Endothelial cell of umbilical vein (primary cell): ENCODE measurements around the gene TMOD1. TPM values are rescaled to one million over a fixed set of nuclear protein-coding genes. Genes with fewer than 3 reads are reported as not detected.

Experiments used
- BruUV-seq: library from RNA; stranded (reverse); fragments of 400-500 nt; replicated peaks from 2 replicates; lab custom pipeline; 2021; lab: Mats Ljungman, UMichigan
- CTCF ChIA-PET: fragments of 300-600, 350-600 bp; sonication (Branson Sonifier 250); formaldehyde crosslinking; loops from one replicate; lab custom pipeline; 2021; ENCODE audit warnings: antibody characterized with exemption, inconsistent platforms; lab: Charles Lee
- POLR2A ChIA-PET: fragments of 300-600, 350-600 bp; sonication (Branson Sonifier 250); formaldehyde crosslinking; loops from one replicate; lab custom pipeline; 2021; ENCODE audit warnings: antibody characterized with exemption, inconsistent platforms; lab: Charles Lee
- DNase-seq: peaks from one replicate; pipeline ENCODE4 v3.0.0-alpha.2; 2011; ENCODE audit warnings: low read depth, low spot score
- FAIRE-seq: peaks from 2 replicates; lab custom pipeline; 2011; peaks lifted over from hg19 to GRCh38; lab: Jason Lieb, UNC
- H2AFZ ChIP-seq: 2 replicates; pipeline ENCODE4 v1.6.0; 2012; ENCODE audit warnings: low read depth, low read length, control low read depth, inconsistent platforms
- H3K27ac ChIP-seq: 2 replicates; pipeline ENCODE4 v1.5.1; 2011; ENCODE audit warnings: low read depth, mild to moderate bottlenecking, control low read depth, low read length, moderate library complexity; ENCODE audit not compliant: insufficient read depth
- H3K27me3 ChIP-seq, 2 experiments: 2 replicates each; pipeline versions ENCODE4 v1.6.0 to v1.6.1; 2011; ENCODE audit warnings: low read length in 2 of 2, mixed read lengths in 1 of 2; ENCODE audit not compliant: control insufficient read depth in 2 of 2, insufficient read depth in 2 of 2
- H3K36me3 ChIP-seq, 2 experiments: 2 replicates in 1 of 2; 3 replicates in 1 of 2; pipeline ENCODE4 v1.5.1; 2011; ENCODE audit warnings: low read length in 2 of 2, mild to moderate bottlenecking in 1 of 2, moderate library complexity in 1 of 2; ENCODE audit not compliant: control insufficient read depth in 2 of 2, insufficient read depth in 2 of 2; ENCODE audit errors: extremely low read depth in 1 of 2
- H3K4me1 ChIP-seq: 3 replicates; pipeline ENCODE4 v1.5.1; 2011; ENCODE audit warnings: mild to moderate bottlenecking, low read length; ENCODE audit not compliant: control insufficient read depth, insufficient read depth; ENCODE audit errors: extremely low read depth
- H3K4me2 ChIP-seq: 2 replicates; pipeline ENCODE4 v1.6.1; 2011; ENCODE audit warnings: low read length, control low read depth, mixed read lengths; ENCODE audit not compliant: insufficient read depth
- H3K4me3 ChIP-seq, 3 experiments: fragments of 200-600 bp in 1 of 3; sonication (generic), shearing (Covaris generic) in 1 of 3; replicated peaks in 1 of 3; 2 replicates each; pipeline ENCODE4 v1.5.1; 2011 to 2016; ENCODE audit warnings: control low read depth in 3 of 3, low read length in 3 of 3, mild to moderate bottlenecking in 2 of 3, inconsistent platforms in 1 of 3, low read depth in 1 of 3, moderate library complexity in 1 of 3; ENCODE audit not compliant: insufficient read depth in 1 of 3
- H3K79me2 ChIP-seq: 2 replicates; pipeline ENCODE4 v1.6.0; 2012; ENCODE audit warnings: low read length, inconsistent platforms; ENCODE audit not compliant: control insufficient read depth, insufficient read depth
- H3K9ac ChIP-seq: replicated peaks from 2 replicates; pipeline ENCODE3; 2011; ENCODE audit warnings: low read length, control low read depth; ENCODE audit not compliant: insufficient read depth; ENCODE audit errors: extremely low read depth
- H3K9me1 ChIP-seq: replicated peaks from 3 replicates; pipeline ENCODE4 v1.6.0; 2011; ENCODE audit warnings: mild to moderate bottlenecking, low read length; ENCODE audit not compliant: control insufficient read depth, insufficient read depth; ENCODE audit errors: extremely low read depth
- H3K9me3 ChIP-seq: replicated peaks from 2 replicates; pipeline ENCODE4 v1.5.1; 2012; ENCODE audit warnings: low read length, inconsistent platforms; ENCODE audit not compliant: control insufficient read depth, insufficient read depth
- H4K20me1 ChIP-seq: replicated peaks from 2 replicates; pipeline ENCODE3; 2011; ENCODE audit warnings: mild to moderate bottlenecking, low read length; ENCODE audit not compliant: control insufficient read depth, insufficient read depth; ENCODE audit errors: extremely low read depth
- EZH2 ChIP-seq: IDR thresholded peaks from 2 replicates; pipeline ENCODE4 v1.6.1; 2012; ENCODE audit warnings: borderline replicate concordance, low read depth, mild to moderate bottlenecking, moderate library complexity, low read length, inconsistent platforms; ENCODE audit not compliant: severe bottlenecking
- FOS ChIP-seq: IDR thresholded peaks from 2 replicates; pipeline ENCODE4 v1.6.1; 2011; ENCODE audit warnings: mild to moderate bottlenecking, low read length, moderate library complexity, borderline replicate concordance; ENCODE audit not compliant: insufficient read depth
- GATA2 ChIP-seq: IDR thresholded peaks from 2 replicates; pipeline ENCODE4 v1.7.0; 2011; ENCODE audit warnings: low read depth, mild to moderate bottlenecking, moderate library complexity, mixed read lengths, low read length; ENCODE audit not compliant: insufficient read length, insufficient read depth
- JUN ChIP-seq: IDR thresholded peaks from 2 replicates; pipeline ENCODE4 v1.6.1; 2011; ENCODE audit warnings: borderline replicate concordance, low read depth; ENCODE audit not compliant: insufficient read length, insufficient read depth
- MYC ChIP-seq: IDR thresholded peaks from one replicate; pipeline ENCODE4 v1.6.1; 2011; ENCODE audit warnings: mild to moderate bottlenecking, low read depth, low read length
- POLR2A ChIP-seq: IDR thresholded peaks from 2 replicates; pipeline ENCODE4 v1.6.1; 2012; ENCODE audit warnings: low read depth, mild to moderate bottlenecking, control low read depth, low read length
- POLR2AphosphoS5 ChIP-seq: IDR thresholded peaks from 2 replicates; pipeline ENCODE4 v1.6.1; 2012; ENCODE audit warnings: low read depth, mild to moderate bottlenecking, control low read depth, low read length, moderate library complexity; ENCODE audit not compliant: insufficient read depth
- dilution Hi-C: fragments of 300-500 bp; cut with MboI; formaldehyde crosslinking; loops from one replicate; pipeline ENCODE4 v1.15.0; 2019; ENCODE audit warnings: low sequenced_read_pairs; ENCODE audit not compliant: extremely low pct_ligation_motif_present
- intact Hi-C: fragments of 100-400 bp; cut with micrococcal nuclease; formaldehyde crosslinking; loops from one replicate; pipeline ENCODE4 v1.10.0; 2022
- polyA plus RNA-seq, 4 experiments: library from polyadenylated mRNA; depleted of rRNA in 3 of 4; stranded (reverse) in 3 of 4; unstranded in 1 of 4; fragments of >200 nt; gene quantifications; 2 replicates each; pipeline versions ENCODE4 v1.2.1 to v1.2.3, GENCODE V29; 2011 to 2012; ENCODE audit warnings: missing spikeins in 1 of 4
- total RNA-seq: library from RNA; stranded (reverse); gene quantifications from 2 replicates; pipeline ENCODE4 v1.2.3, GENCODE V29; 2021
- TF ChIP-seq, protein P1 (sequence below), 2 donors: IDR thresholded peaks; 1 replicate in 1 of 2; 2 replicates in 1 of 2; pipeline ENCODE4 v1.5.1; 2011; ENCODE audit warnings: low read length in 2 of 2, mild to moderate bottlenecking in 2 of 2, moderate library complexity in 2 of 2, control low read depth in 1 of 2, inconsistent platforms in 1 of 2, low read depth in 1 of 2; ENCODE audit not compliant: insufficient read depth in 1 of 2; ENCODE audit errors: extremely low read depth in 1 of 2
- TF ChIP-seq, protein P2 (sequence below): IDR thresholded peaks from 2 replicates; pipeline ENCODE4 v1.6.1; 2011; ENCODE audit not compliant: insufficient read depth, insufficient read length

TMOD1 gene
- total and polyA plus RNA-seq, 2 donors (not counting 3 experiments of a cell fraction or from before 2014, with no cell fraction given) = 0.26 to 1.4 TPM

GRCh38 chr9:97527626-97528528, 26.4 kb downstream of the TMOD1 start:
- Histone ChIP-seq H4K20me1 (no peaks in the 10 kb centered on the region), H2AFZ (no peak overlapping the region), H3K27ac (no peak overlapping the region), H3K27me3 (peaks cover 0 to 3% of the 10 kb centered on the region in 2 experiments), H3K9me1 (no peaks in the 10 kb centered on the region), H3K4me3 (no peak overlapping the region), H3K4me2 (no peak overlapping the region), H3K4me1 (no peaks in the 10 kb centered on the region), H3K79me2 (no peaks in the 10 kb centered on the region), H3K9me3 (no peaks in the 10 kb centered on the region), H3K36me3 (no peaks in the 10 kb centered on the region), H3K9ac (no peak overlapping the region)
- FAIRE-seq (no peak), DNase-seq (no peak)
- CTCF ChIA-PET = no interaction called here
- POLR2A ChIA-PET = no interaction called here
- intact Hi-C loops = no loop called here
- dilution Hi-C loops = no loop called here
- no TSS peak for BruUV-seq
- no peak for TF ChIP-seq MYC
- TF ChIP-seq EZH2 = no peak
- no peak for TF ChIP-seq POLR2AphosphoS5
- no peak for TF ChIP-seq JUN
- no peak for TF ChIP-seq POLR2A
- TF ChIP-seq GATA2 = no peak
- no peak for TF ChIP-seq FOS
- TF ChIP-seq, protein P1, sequence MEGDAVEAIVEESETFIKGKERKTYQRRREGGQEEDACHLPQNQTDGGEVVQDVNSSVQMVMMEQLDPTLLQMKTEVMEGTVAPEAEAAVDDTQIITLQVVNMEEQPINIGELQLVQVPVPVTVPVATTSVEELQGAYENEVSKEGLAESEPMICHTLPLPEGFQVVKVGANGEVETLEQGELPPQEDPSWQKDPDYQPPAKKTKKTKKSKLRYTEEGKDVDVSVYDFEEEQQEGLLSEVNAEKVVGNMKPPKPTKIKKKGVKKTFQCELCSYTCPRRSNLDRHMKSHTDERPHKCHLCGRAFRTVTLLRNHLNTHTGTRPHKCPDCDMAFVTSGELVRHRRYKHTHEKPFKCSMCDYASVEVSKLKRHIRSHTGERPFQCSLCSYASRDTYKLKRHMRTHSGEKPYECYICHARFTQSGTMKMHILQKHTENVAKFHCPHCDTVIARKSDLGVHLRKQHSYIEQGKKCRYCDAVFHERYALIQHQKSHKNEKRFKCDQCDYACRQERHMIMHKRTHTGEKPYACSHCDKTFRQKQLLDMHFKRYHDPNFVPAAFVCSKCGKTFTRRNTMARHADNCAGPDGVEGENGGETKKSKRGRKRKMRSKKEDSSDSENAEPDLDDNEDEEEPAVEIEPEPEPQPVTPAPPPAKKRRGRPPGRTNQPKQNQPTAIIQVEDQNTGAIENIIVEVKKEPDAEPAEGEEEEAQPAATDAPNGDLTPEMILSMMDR (IDR thresholded peaks at IDR 0.05; ENCODE audit: extremely low read depth in 1 of 2, insufficient read depth in 1 of 2, low read depth in 1 of 2, low read length in 2 of 2) = no peak
- TF ChIP-seq, protein P2, sequence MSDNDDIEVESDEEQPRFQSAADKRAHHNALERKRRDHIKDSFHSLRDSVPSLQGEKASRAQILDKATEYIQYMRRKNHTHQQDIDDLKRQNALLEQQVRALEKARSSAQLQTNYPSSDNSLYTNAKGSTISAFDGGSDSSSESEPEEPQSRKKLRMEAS = no peak
